GM12864 (cell line): Measurements from ENCODE around the gene TBC1D22A.

ENCODE experiments used
- DNase-seq: peaks from one replicate; pipeline ENCODE4 v3.0.0-alpha.2; 2011; ENCODE audit warnings: low read depth
- H3K4me3 ChIP-seq: 2 replicates; pipeline ENCODE4 v1.5.1; 2011; ENCODE audit warnings: mild to moderate bottlenecking, low read depth, low read length, control low read depth
- TF ChIP-seq, protein P1 (sequence below): IDR thresholded peaks from 2 replicates; pipeline ENCODE4 v1.5.1; 2011; ENCODE audit warnings: low read depth, mild to moderate bottlenecking, moderate library complexity, low read length, control low read depth, inconsistent platforms; ENCODE audit errors: missing control alignments

The TBC1D22A gene

GRCh38 chr22:47073075-47073474, 310.6 kb downstream of the TBC1D22A start:
- TF ChIP-seq, protein P1, sequence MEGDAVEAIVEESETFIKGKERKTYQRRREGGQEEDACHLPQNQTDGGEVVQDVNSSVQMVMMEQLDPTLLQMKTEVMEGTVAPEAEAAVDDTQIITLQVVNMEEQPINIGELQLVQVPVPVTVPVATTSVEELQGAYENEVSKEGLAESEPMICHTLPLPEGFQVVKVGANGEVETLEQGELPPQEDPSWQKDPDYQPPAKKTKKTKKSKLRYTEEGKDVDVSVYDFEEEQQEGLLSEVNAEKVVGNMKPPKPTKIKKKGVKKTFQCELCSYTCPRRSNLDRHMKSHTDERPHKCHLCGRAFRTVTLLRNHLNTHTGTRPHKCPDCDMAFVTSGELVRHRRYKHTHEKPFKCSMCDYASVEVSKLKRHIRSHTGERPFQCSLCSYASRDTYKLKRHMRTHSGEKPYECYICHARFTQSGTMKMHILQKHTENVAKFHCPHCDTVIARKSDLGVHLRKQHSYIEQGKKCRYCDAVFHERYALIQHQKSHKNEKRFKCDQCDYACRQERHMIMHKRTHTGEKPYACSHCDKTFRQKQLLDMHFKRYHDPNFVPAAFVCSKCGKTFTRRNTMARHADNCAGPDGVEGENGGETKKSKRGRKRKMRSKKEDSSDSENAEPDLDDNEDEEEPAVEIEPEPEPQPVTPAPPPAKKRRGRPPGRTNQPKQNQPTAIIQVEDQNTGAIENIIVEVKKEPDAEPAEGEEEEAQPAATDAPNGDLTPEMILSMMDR: no peak
- no peak overlapping the region for H3K4me3 ChIP-seq
- no peak for DNase-seq

DNA sequence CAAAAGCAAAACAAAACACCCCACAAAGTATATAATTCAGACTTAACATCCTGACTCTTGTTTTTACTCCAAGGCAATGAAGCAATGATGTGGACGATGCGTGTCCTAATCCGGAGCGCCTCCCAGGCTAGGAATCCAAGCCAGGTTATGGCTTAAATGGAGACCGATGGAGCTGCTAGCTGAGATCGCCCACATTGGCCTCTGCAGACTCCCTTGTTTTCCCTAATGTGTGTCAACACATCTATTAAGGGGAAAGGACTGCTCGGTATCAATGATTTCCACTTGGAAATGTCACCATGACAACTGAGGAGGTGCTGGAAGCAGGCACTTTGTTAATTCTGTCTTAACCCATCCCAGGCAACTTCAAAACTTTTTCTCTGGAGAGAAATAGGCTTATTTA, 311.7 kb downstream of the TBC1D22A start:
- H3K4me3 ChIP-seq: no peak overlapping the region
- no peak for DNase-seq
- TF ChIP-seq, protein P1: no peak

DNA sequence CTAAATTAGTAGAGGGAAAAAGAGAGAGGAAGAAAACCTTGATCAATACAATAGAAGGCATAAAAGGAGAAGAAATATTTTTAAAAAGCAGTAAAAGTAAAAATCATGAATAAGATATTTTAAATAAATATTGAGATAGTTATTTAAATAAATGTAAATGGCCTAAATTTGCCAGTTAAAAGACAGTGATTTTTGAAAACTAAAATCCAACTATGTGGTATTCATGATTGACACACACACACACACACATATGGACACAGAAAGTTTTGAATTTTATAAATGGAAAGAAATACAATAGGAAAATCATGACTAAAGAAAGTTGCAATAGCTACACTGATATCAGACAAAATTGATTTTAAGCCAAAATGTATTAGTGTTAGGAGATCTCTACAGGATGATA, 313.1 kb downstream of the TBC1D22A start:
- H3K4me3 ChIP-seq: no peak overlapping the region
- TF ChIP-seq, protein P1: no peak
- no peak for DNase-seq

GRCh38 chr22:47076758-47077157, 314.3 kb downstream of the TBC1D22A start:
- TF ChIP-seq, protein P1: no peak
- no peak for DNase-seq
- no peak overlapping the region for H3K4me3 ChIP-seq

DNA sequence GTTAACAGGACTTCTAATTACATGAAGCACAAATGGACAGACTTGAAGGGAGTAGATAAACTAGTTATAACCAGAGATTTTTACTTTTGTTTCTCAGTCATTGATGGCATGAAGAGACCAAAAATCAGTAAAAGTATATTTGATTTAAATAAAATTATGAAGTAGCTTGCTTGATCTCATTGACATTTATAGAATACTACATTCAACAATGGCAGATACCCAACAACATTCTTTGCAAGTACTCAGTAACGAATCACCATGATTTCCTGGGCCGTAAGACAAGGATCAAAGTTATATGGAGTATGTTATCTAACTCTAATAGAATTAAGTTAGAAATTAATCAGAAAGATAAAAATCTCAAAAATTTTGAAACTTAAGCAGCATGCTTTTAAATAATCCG, 317.6 kb downstream of the TBC1D22A start:
- no peak overlapping the region for H3K4me3 ChIP-seq
- no peak for DNase-seq
- TF ChIP-seq, protein P1: no peak

DNA sequence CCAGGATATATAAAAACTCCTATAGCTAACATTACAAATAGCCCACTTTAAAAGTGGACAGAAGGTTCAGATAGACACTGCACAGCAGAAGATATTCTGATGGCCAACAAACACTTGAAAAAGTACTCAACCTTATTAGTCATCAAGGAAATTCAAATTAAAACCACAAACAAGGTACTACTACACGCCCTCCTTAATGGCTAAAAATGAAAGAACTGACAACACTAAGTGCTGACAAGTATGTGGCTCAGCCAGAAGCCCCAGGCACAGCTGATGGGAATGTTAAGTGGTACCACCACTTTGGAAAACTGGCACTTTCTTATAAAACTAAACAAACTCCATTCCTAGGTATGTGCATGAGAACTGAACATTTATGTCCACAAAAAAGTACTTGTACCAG, 320.1 kb downstream of the TBC1D22A start:
- TF ChIP-seq, protein P1: no peak
- no peak for DNase-seq
- no peak overlapping the region for H3K4me3 ChIP-seq

- no peak overlapping the region for H3K4me3 ChIP-seq
- TF ChIP-seq, protein P1: no peak
- DNase-seq: no peak
These were observed 321.0 kb downstream of the TBC1D22A start for GRCh38 chr22:47083379-47083986.
